H9 (cell line): ENCODE results near the gene KIF26A. TPM values are rescaled to one million over a fixed set of nuclear protein-coding genes. Genes with fewer than 3 reads are reported as not detected.

ENCODE experiments used
- DNase-seq: peaks from one replicate; pipeline ENCODE4 v3.0.0-alpha.2; 2017
- H2AFZ ChIP-seq: one replicate; pipeline ENCODE4 v1.6.1; 2013; ENCODE audit warnings: mild to moderate bottlenecking, low read length, control low read depth, moderate library complexity
- H2AK5ac ChIP-seq: 2 replicates; pipeline ENCODE4 v1.6.1; 2013; ENCODE audit warnings: low read length, control low read depth, mixed read lengths; ENCODE audit not compliant: insufficient read length
- H2BK120ac ChIP-seq: one replicate; pipeline ENCODE4 v1.6.1; 2013; ENCODE audit warnings: low read depth, mild to moderate bottlenecking, low read length, control low read depth, inconsistent platforms; ENCODE audit not compliant: poor library complexity, severe bottlenecking
- H2BK12ac ChIP-seq: 2 replicates; pipeline ENCODE4 v1.6.1; 2013; ENCODE audit warnings: low read length, control low read depth, mixed read lengths, low read depth; ENCODE audit not compliant: insufficient read length
- H2BK15ac ChIP-seq: 2 replicates; pipeline ENCODE4 v1.6.1; 2013; ENCODE audit warnings: low read depth, low read length, control low read depth
- H2BK20ac ChIP-seq: one replicate; pipeline ENCODE4 v1.6.1; 2013; ENCODE audit warnings: low read depth, mild to moderate bottlenecking, low read length, control low read depth, inconsistent platforms; ENCODE audit not compliant: poor library complexity, severe bottlenecking
- H2BK5ac ChIP-seq: 2 replicates; pipeline ENCODE4 v1.6.1; 2013; ENCODE audit warnings: low read length, control low read depth, mixed read lengths; ENCODE audit not compliant: insufficient read length
- H3K14ac ChIP-seq: 2 replicates; pipeline ENCODE4 v1.6.1; 2013; ENCODE audit warnings: low read length, control low read depth; ENCODE audit not compliant: insufficient read depth
- H3K18ac ChIP-seq: 2 replicates; pipeline ENCODE4 v1.6.1; 2013; ENCODE audit warnings: low read depth, mild to moderate bottlenecking, mixed read lengths, low read length, control low read depth; ENCODE audit not compliant: insufficient read length
- H3K23ac ChIP-seq: 2 replicates; pipeline ENCODE4 v1.6.1; 2013; ENCODE audit warnings: low read length, control low read depth, mixed read lengths, low read depth; ENCODE audit not compliant: insufficient read length
- H3K23me2 ChIP-seq: 2 replicates; pipeline ENCODE4 v1.6.1; 2013; ENCODE audit warnings: low read depth, mild to moderate bottlenecking, mixed read lengths, low read length, control low read depth; ENCODE audit not compliant: insufficient read length, poor library complexity, severe bottlenecking
- H3K27ac ChIP-seq: 2 replicates; pipeline ENCODE4 v1.5.1; 2013; ENCODE audit warnings: low read length, control low read depth, mixed read lengths, low read depth; ENCODE audit not compliant: insufficient read length
- H3K27me3 ChIP-seq: 2 replicates; pipeline ENCODE4 v1.6.1; 2013; ENCODE audit warnings: low read length, control low read depth, inconsistent platforms; ENCODE audit not compliant: insufficient read depth
- H3K4ac ChIP-seq: 2 replicates; pipeline ENCODE4 v1.6.1; 2013; ENCODE audit warnings: low read depth, mild to moderate bottlenecking, control low read depth, inconsistent platforms, low read length, moderate library complexity
- H3K4me1 ChIP-seq: 2 replicates; pipeline ENCODE4 v1.6.1; 2013; ENCODE audit warnings: low read length, control low read depth, inconsistent platforms; ENCODE audit not compliant: insufficient read depth
- H3K4me2 ChIP-seq: 2 replicates; pipeline ENCODE4 v1.6.1; 2013; ENCODE audit warnings: low read length, control low read depth, mixed read lengths; ENCODE audit not compliant: insufficient read length, insufficient read depth
- H3K56ac ChIP-seq: 2 replicates; pipeline ENCODE4 v1.6.1; 2013; ENCODE audit warnings: low read depth, mild to moderate bottlenecking, mixed read lengths, low read length, control low read depth; ENCODE audit not compliant: insufficient read length
- H3K79me1 ChIP-seq: 2 replicates; pipeline ENCODE4 v1.6.1; 2013; ENCODE audit warnings: low read depth, mild to moderate bottlenecking, moderate library complexity, low read length, control low read depth, inconsistent platforms; ENCODE audit not compliant: insufficient read depth, poor library complexity, severe bottlenecking
- H3K79me2 ChIP-seq: 2 replicates; pipeline ENCODE4 v1.6.1; 2013; ENCODE audit warnings: low read length, control low read depth, inconsistent platforms; ENCODE audit not compliant: insufficient read depth
- H3K9ac ChIP-seq: 2 replicates; pipeline ENCODE4 v1.6.1; 2013; ENCODE audit warnings: low read length, control low read depth, mixed read lengths; ENCODE audit not compliant: insufficient read length; ENCODE audit errors: extremely low read depth
- H3K9me3 ChIP-seq: one replicate; pipeline ENCODE4 v1.6.1; 2013; ENCODE audit warnings: low read depth, low read length, inconsistent platforms; ENCODE audit not compliant: control insufficient read depth
- H3T11ph ChIP-seq: one replicate; pipeline ENCODE4 v1.6.1; 2013; ENCODE audit warnings: mild to moderate bottlenecking, low read length, control low read depth, inconsistent platforms
- H4K20me1 ChIP-seq: one replicate; pipeline ENCODE4 v1.6.1; 2013; ENCODE audit not compliant: control insufficient read depth, insufficient read length, insufficient read depth
- H4K5ac ChIP-seq: 2 replicates; pipeline ENCODE4 v1.6.1; 2013; ENCODE audit warnings: low read depth, mild to moderate bottlenecking, mixed read lengths, low read length, control low read depth; ENCODE audit not compliant: insufficient read length
- H4K8ac ChIP-seq: replicated peaks from 2 replicates; pipeline ENCODE4 v1.6.1; 2013; ENCODE audit warnings: low read length, control low read depth, mixed read lengths, low read depth; ENCODE audit not compliant: insufficient read length
- H4K91ac ChIP-seq: 2 replicates; pipeline ENCODE4 v1.6.1; 2013; ENCODE audit warnings: low read depth, mild to moderate bottlenecking, moderate library complexity, mixed read lengths, low read length, control low read depth; ENCODE audit not compliant: insufficient read length
- H3K27ac Mint-ChIP-seq, 3 experiments: 2 replicates in 2 of 3; 3 replicates in 1 of 3; pipeline ENCODE4 v1.8.0; 2020 to 2021; ENCODE audit warnings: mixed read lengths in 3 of 3, mild to moderate bottlenecking in 1 of 3, moderate library complexity in 1 of 3
- H3K27me3 Mint-ChIP-seq: 2 replicates; pipeline ENCODE4 v1.8.0; 2021; ENCODE audit warnings: low read depth, mild to moderate bottlenecking, moderate library complexity, mixed read lengths
- H3K36me3 Mint-ChIP-seq, 3 experiments: 2 replicates in 2 of 3; 3 replicates in 1 of 3; pipeline ENCODE4 v1.8.0; 2020 to 2021; ENCODE audit warnings: low read depth in 3 of 3, mixed read lengths in 3 of 3; ENCODE audit not compliant: insufficient read depth in 1 of 3
- H3K4me1 Mint-ChIP-seq, 2 experiments: 2 replicates each; pipeline ENCODE4 v1.8.0; 2020; ENCODE audit warnings: mixed read lengths in 2 of 2
- H3K4me3 Mint-ChIP-seq, 2 experiments: 2 replicates in 1 of 2; 3 replicates in 1 of 2; pipeline ENCODE4 v1.8.0; 2020 to 2021; ENCODE audit warnings: mild to moderate bottlenecking in 2 of 2, mixed read lengths in 2 of 2, moderate library complexity in 1 of 2
- H3K9me3 Mint-ChIP-seq, 2 experiments: 2 replicates in 1 of 2; 3 replicates in 1 of 2; pipeline ENCODE4 v1.8.0; 2020; ENCODE audit warnings: mild to moderate bottlenecking in 2 of 2, mixed read lengths in 2 of 2, moderate library complexity in 1 of 2
- WGBS: extraction: QIAGEN DNeasy Blood & Tissue Kit; methylation state at CpG from one replicate; pipeline ENCODE4 v1.1.7; 2013; ENCODE audit warnings: missing lambda C conversion rate, low lambda C conversion rate, mixed read lengths; ENCODE audit not compliant: insufficient read length; ENCODE audit errors: extremely low coverage; 5-methylcytosine and 5-hydroxymethylcytosine counted together
- total RNA-seq: library from RNA; stranded (reverse); gene quantifications from 2 replicates; pipeline ENCODE4 v1.2.1, GENCODE V29; 2021
- TF ChIP-seq, protein P1 (sequence below): fragments of 200-600 bp; sonication (generic); conservative IDR thresholded peaks from 3 replicates; pipeline ENCODE4 v1.8.0; 2021; ENCODE audit warnings: antibody characterized with exemption, mild to moderate bottlenecking

KIF26A gene
- total RNA-seq, 1 experiment from 2014 or later: 44.2 TPM

DNA sequence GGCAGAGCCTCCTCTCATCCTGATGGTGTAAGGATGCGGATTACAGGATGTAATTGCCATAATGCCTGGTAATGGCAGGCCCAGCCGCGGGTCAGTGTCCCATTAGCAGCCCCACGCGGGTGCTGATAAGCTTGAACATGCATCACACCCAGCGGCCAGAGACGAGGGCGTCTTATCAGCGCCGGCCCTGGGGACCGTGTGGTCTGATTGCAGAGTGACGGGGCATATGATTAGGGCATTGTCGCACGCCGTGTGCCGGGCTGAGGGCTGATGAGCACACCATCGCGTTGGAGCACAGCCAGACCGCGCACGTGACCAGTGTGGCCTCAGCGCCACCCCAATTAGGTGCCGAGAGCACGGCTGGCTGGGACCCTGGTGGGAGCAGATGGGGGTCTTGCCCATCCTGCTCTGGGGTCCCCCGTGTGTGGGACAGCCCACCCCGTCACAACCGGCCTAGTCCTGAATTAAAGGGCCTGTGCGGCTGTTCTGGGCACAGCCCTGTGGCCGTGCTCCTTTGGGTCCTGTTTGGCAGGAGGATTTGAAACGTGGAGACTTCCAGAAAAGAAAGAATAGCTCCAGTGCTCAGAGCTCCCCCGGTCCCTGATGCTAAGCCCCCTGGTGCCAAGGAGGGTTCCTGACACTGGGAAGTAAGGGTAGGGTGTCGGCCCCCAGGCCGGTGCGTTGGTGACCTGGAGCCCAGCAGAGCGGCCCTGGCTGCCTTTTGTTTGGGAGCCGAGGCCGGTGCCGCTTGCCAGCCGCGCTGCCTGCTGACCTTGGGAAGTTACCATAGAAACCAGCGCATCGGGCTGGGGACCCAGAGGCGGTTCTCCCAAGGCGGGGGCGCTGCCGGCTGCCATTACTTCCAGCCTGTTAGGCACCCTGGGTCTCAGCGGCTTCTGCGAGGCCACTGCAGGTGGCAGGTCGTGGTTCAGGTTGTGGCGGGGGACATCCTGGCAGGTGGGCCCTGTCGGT, 20.7 kb downstream of the KIF26A start:
- H3K56ac ChIP-seq: no peak overlapping the region
- H2BK12ac ChIP-seq: no peak overlapping the region
- TF ChIP-seq, protein P1, sequence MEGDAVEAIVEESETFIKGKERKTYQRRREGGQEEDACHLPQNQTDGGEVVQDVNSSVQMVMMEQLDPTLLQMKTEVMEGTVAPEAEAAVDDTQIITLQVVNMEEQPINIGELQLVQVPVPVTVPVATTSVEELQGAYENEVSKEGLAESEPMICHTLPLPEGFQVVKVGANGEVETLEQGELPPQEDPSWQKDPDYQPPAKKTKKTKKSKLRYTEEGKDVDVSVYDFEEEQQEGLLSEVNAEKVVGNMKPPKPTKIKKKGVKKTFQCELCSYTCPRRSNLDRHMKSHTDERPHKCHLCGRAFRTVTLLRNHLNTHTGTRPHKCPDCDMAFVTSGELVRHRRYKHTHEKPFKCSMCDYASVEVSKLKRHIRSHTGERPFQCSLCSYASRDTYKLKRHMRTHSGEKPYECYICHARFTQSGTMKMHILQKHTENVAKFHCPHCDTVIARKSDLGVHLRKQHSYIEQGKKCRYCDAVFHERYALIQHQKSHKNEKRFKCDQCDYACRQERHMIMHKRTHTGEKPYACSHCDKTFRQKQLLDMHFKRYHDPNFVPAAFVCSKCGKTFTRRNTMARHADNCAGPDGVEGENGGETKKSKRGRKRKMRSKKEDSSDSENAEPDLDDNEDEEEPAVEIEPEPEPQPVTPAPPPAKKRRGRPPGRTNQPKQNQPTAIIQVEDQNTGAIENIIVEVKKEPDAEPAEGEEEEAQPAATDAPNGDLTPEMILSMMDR: no peak
- H2AFZ ChIP-seq: no peak overlapping the region
- no peak overlapping the region for H2BK120ac ChIP-seq
- H3T11ph ChIP-seq: no peak overlapping the region
- no peak overlapping the region for H2AK5ac ChIP-seq
- H3K4me1 ChIP-seq: no peaks in the 10 kb centered on the region
- H3K23ac ChIP-seq: no peak overlapping the region
- H3K23me2 ChIP-seq: no peaks in the 10 kb centered on the region
- H3K9ac ChIP-seq: no peak overlapping the region
- H3K27ac ChIP-seq: no peak overlapping the region
- H4K91ac ChIP-seq: no peak overlapping the region
- no peaks in the 10 kb centered on the region for H3K9me3 ChIP-seq
- Mint-ChIP-seq H3K27me3 (no peaks in the 10 kb centered on the region), H3K4me1 (peaks cover 3 to 4% of the 10 kb centered on the region in 2 experiments; a peak in 2 of 4 replicates), H3K9me3 (no peaks in the 10 kb centered on the region), H3K27ac (no peak overlapping the region), H3K36me3 (peaks cover 0 to 4% (median under 1%) of the 10 kb centered on the region in 3 experiments; a peak in 3 of 7 replicates), H3K4me3 (no peak overlapping the region)
- no peaks in the 10 kb centered on the region for H4K20me1 ChIP-seq
- no peak overlapping the region for H3K14ac ChIP-seq
- H3K27me3 ChIP-seq: no peaks in the 10 kb centered on the region
- no peaks in the 10 kb centered on the region for H3K79me1 ChIP-seq
- DNase-seq: no peak
- no peak overlapping the region for H3K4ac ChIP-seq
- no peaks in the 10 kb centered on the region for H3K79me2 ChIP-seq
- no peak overlapping the region for H2BK15ac ChIP-seq
- WGBS: no CpG with 5 or more reads among the region's 51 CpGs
- no peak overlapping the region for H4K5ac ChIP-seq
- H2BK20ac ChIP-seq: no peak overlapping the region
- H3K18ac ChIP-seq: no peak overlapping the region
- no peak overlapping the region for H3K4me2 ChIP-seq
- H4K8ac ChIP-seq: no peak overlapping the region
- H2BK5ac ChIP-seq: no peak overlapping the region
